PC-9 (cell line): ENCODE results near the gene NSL1. TPM values are rescaled to one million over a fixed set of nuclear protein-coding genes. Genes with fewer than 3 reads are reported as not detected.

Source experiments
- BruUV-seq: library from RNA; stranded (reverse); fragments of 400-500 nt; replicated peaks from 2 replicates; lab custom pipeline; 2021; lab: Mats Ljungman, UMichigan
- CTCF ChIA-PET: fragments of 300-600 bp; sonication (Branson Sonifier 250); formaldehyde crosslinking; loops from one replicate; lab custom pipeline; 2022; ENCODE audit warnings: antibody characterized with exemption; lab: Charles Lee
- POLR2A ChIA-PET: fragments of 300-600 bp; sonication (Branson Sonifier 250); formaldehyde crosslinking; loops from one replicate; lab custom pipeline; 2022; ENCODE audit warnings: antibody characterized with exemption; ENCODE audit not compliant: unreplicated experiment; lab: Charles Lee
- DNase-seq, 2 experiments: peaks; one replicate each; pipeline versions ENCODE4 v3.0.0 to v3.0.0-alpha.2; 2015 to 2022; ENCODE audit warnings: mixed read lengths in 1 of 2
- H2AFZ ChIP-seq: fragments of 200-600 bp; sonication (generic); 2 replicates; pipeline ENCODE4 v1.8.1; 2017; ENCODE audit warnings: antibody characterized with exemption
- H3F3A ChIP-seq: fragments of 200-600 bp; sonication (generic); 2 replicates; pipeline ENCODE4 v1.8.1; 2017; ENCODE audit warnings: antibody characterized with exemption, mild to moderate bottlenecking, low read depth; ENCODE audit not compliant: insufficient read depth
- H3K27ac ChIP-seq: fragments of 200-600 bp; sonication (generic); 2 replicates; pipeline ENCODE4 v1.6.1; 2016; ENCODE audit warnings: mixed run types
- H3K27me3 ChIP-seq: fragments of 200-600 bp; sonication (generic); 2 replicates; pipeline ENCODE4 v1.6.1; 2016; ENCODE audit warnings: low read depth, mixed run types; ENCODE audit not compliant: insufficient read depth
- H3K36me3 ChIP-seq: fragments of 200-600 bp; sonication (generic); 2 replicates; pipeline ENCODE4 v1.6.1; 2016; ENCODE audit warnings: low read depth, mixed run types
- H3K4me1 ChIP-seq: fragments of 200-600 bp; sonication (generic); replicated peaks from 2 replicates; pipeline ENCODE4 v1.6.1; 2016; ENCODE audit warnings: mixed run types; ENCODE audit not compliant: insufficient read depth
- H3K4me2 ChIP-seq: fragments of 200-600 bp; sonication (generic); 2 replicates; pipeline ENCODE4 v1.6.1; 2017; ENCODE audit warnings: mixed run types
- H3K4me3 ChIP-seq: fragments of 200-600 bp; sonication (generic); 2 replicates; pipeline ENCODE4 v1.6.1; 2016; ENCODE audit warnings: mixed run types
- H3K79me2 ChIP-seq: fragments of 200-600 bp; sonication (generic); 2 replicates; pipeline ENCODE4 v1.6.1; 2017; ENCODE audit warnings: low read depth, mixed run types
- H3K9me2 ChIP-seq: fragments of 200-600 bp; sonication (generic); 2 replicates; pipeline ENCODE4 v1.8.1; 2017; ENCODE audit warnings: mild to moderate bottlenecking; ENCODE audit not compliant: insufficient read depth
- H3K9me3 ChIP-seq: fragments of 200-600 bp; sonication (generic); 2 replicates; pipeline ENCODE4 v1.8.1; 2016; ENCODE audit warnings: low read depth; ENCODE audit not compliant: insufficient read depth
- H4K20me1 ChIP-seq: fragments of 200-600 bp; sonication (generic); 2 replicates; pipeline ENCODE4 v1.8.1; 2017; ENCODE audit not compliant: insufficient read depth
- CTCF ChIP-seq: fragments of 200-600 bp; sonication (generic); conservative IDR thresholded peaks from 2 replicates; pipeline ENCODE4 v1.6.1; 2017; ENCODE audit warnings: mixed run types, antibody characterized with exemption, mild to moderate bottlenecking, moderate library complexity
- EZH2 ChIP-seq: fragments of 200-600 bp; sonication (generic); IDR thresholded peaks from 2 replicates; pipeline ENCODE4 v1.8.0; 2017; ENCODE audit warnings: antibody characterized with exemption, low read depth
- intact Hi-C: fragments of 100-400 bp; cut with micrococcal nuclease; formaldehyde crosslinking; loops from one replicate; pipeline ENCODE4 v1.10.0; 2022; ENCODE audit not compliant: unreplicated experiment
- total RNA-seq: library from RNA; stranded (reverse); gene quantifications from 2 replicates; pipeline ENCODE4 v1.2.3, GENCODE V29; 2021

NSL1 gene
- total RNA-seq, 1 experiment from 2014 or later = 32.4 TPM

- Histone ChIP-seq H4K20me1 (0 out of 2 replicates have a peak, but pooled peaks cover 3% of the 10 kb centered on the region), H2AFZ (no peak overlapping the region), H3K9me3 (no peaks in the 10 kb centered on the region), H3K4me1 (peaks cover 7% of the 10 kb centered on the region; the same call in 1 of the 2 replicates), H3K9me2 (no peaks in the 10 kb centered on the region), H3K27ac (no peak overlapping the region), H3K79me2 (peaks cover 13% of the 10 kb centered on the region), H3K4me3 (no peak overlapping the region), H3K36me3 (peaks cover 8% of the 10 kb centered on the region; the same call in 1 of the 2 replicates), H3K27me3 (no peaks in the 10 kb centered on the region), H3K4me2 (no peak overlapping the region), H3F3A (0 out of 2 replicates have a peak, but pooled peaks cover under 1% of the 10 kb centered on the region)
- intact Hi-C loops = loop anchor here (10.0 kb wide), 1 partner anchor 1101 kb away; no protein-coding TSS in a partner anchor
- ChIA-PET CTCF (no interaction called here), POLR2A (no interaction called here)
- TF ChIP-seq EZH2 (no peak), CTCF (no peak)
- DNase-seq = no peak
- no TSS peak for BruUV-seq
Measured at GRCh38 chr1:212785871-212786270, 5.7 kb downstream of the NSL1 start.

GRCh38 chr1:212783976-212784375 is 7.6 kb downstream of the NSL1 start:
- Histone ChIP-seq H3K79me2 (no peaks in the 10 kb centered on the region), H2AFZ (no peak overlapping the region), H3K36me3 (peaks cover 12% of the 10 kb centered on the region; the same call in 1 of the 2 replicates), H3F3A (no peaks in the 10 kb centered on the region), H3K27me3 (no peaks in the 10 kb centered on the region), H3K9me2 (no peaks in the 10 kb centered on the region), H3K4me1 (no peaks in the 10 kb centered on the region), H4K20me1 (0 out of 2 replicates have a peak, but pooled peaks cover 3% of the 10 kb centered on the region), H3K4me2 (no peak overlapping the region), H3K9me3 (no peaks in the 10 kb centered on the region), H3K27ac (no peak overlapping the region), H3K4me3 (no peak overlapping the region)
- intact Hi-C loops = loop anchor here (2.0 to 10.0 kb wide), 4 partner anchors 175 to 1099 kb away; partner anchors contain the start of gene ATF3
- no peak for TF ChIP-seq EZH2
- no peak for TF ChIP-seq CTCF
- DNase-seq = no peak
- POLR2A ChIA-PET = no interaction called here
- CTCF ChIA-PET = no interaction called here
- no TSS peak for BruUV-seq

GRCh38 chr1:212782422-212783154 is 9.0 kb downstream of the NSL1 start:
- no peak overlapping the region for H3K4me3 ChIP-seq
- peak; percentile 81 for TF ChIP-seq CTCF
- no peak for TF ChIP-seq EZH2
- no peak overlapping the region for H3K27ac ChIP-seq
- ChIA-PET POLR2A (no interaction called here), CTCF (interaction anchor here (1.6 kb wide), 1 partner anchor 118 kb away, joined by 3 read pairs; no protein-coding TSS in a partner anchor)
- no peaks in the 10 kb centered on the region for H3K79me2 ChIP-seq
- no peaks in the 10 kb centered on the region for H3K9me3 ChIP-seq
- H3K36me3 ChIP-seq = peaks cover 12% of the 10 kb centered on the region; the same call in 1 of the 2 replicates
- H3K4me2 ChIP-seq = no peak overlapping the region
- no peak overlapping the region for H2AFZ ChIP-seq
- intact Hi-C loops = loop anchor here (1.0 to 10.0 kb wide), 6 partner anchors 117 to 1098 kb away; partner anchors contain the start of gene ATF3
- no peaks in the 10 kb centered on the region for H3F3A ChIP-seq
- no peaks in the 10 kb centered on the region for H3K4me1 ChIP-seq
- peak in 1 of 2 experiments; percentile 38 for DNase-seq
- H4K20me1 ChIP-seq = no peaks in the 10 kb centered on the region
- no TSS peak for BruUV-seq
- H3K9me2 ChIP-seq = no peaks in the 10 kb centered on the region
- no peaks in the 10 kb centered on the region for H3K27me3 ChIP-seq
